Activated T-helper 1 cell treated with Interleukin-2 at 50 U/mL for 16 hours (primary cell): ENCODE results near the gene ATG7.
"Not testable (repeated sequence)": the region's sequence is repeated elsewhere in the genome, so short reads cannot be mapped to it uniquely, and the experiment has no call there.

Source experiments
- DNase-seq: peaks from one replicate; pipeline ENCODE4 v3.0.0-alpha.2; 2020; ENCODE audit warnings: low read depth

ATG7 gene

GRCh38 chr3:11568503-11569155 lies 296.4 kb downstream of the ATG7 start:
- DNase-seq: no peak

- no peak for DNase-seq
These were observed 297.1 kb downstream of the ATG7 start for GRCh38 chr3:11569156-11569741.

DNA sequence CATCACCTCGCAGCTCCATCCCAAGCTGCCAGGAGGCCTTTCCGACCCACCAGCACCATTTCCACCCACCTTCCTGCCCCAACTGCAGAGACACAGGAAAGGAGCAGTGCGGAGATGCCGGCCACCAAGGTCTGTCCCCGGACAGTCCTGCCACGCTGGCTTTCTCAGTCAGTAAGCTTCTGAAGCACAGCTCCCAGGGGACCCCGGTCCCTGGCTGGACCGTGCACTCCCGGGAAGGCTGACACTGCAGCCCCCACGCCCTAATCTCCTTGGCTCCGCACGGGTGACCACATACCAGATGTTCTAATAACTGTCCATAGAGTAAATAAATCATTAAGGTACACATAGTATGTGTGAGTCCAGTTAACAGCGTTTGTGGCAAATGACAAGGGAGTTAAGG lies 298.1 kb downstream of the ATG7 start:
- DNase-seq: no peak

DNA sequence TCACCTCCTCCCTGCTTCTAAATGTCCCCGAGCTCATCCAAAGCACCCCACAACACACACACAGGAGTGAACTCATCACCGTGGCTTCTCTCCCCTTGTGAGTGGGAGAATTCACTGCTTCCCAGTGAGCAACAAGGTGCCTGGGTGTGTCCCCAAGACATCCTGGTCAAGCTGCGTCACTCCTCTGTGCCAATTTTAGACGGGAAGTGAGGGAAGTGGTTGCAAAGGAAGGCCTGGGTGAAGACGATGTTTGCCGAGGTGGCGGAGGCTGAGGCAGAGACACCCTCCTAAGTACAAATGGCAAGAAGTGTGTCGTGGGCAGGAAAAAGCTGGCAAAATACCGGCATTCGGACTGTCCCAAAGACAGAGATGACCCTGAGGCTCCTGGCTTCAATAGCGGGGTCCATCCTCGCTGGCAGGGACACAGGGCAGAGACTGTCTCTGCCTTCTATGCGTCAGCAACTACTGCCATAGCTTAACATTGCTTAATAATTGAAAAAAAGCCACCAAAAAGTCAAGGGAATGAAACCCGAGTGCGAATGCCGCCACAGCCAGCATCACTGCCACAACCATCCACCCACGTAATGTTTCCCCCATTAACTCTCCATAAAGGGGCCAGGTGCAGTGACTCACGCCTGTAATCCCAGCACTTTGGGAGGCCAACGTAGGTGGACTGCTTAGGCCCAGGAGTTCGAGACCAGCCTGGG lies 298.7 kb downstream of the ATG7 start:
- no peak for DNase-seq

DNA sequence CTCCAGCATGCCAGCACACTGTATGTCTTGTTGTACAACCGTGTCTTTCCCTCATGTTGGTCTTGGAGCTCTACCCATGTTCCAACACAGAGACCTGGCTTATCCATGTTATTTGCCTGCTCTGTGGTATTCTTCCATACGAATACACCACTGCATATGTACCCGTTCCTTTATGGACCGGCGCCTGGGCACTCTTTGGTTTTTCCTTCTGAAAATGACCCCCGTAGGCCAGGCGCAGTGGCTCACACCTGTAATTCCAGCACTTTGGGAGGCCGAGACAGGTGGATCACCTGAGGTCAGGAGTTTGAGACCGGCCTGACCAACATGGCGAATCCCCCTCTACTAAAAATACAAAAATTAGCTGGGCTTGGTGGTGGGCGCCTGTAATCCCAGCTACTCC lies 300.5 kb downstream of the ATG7 start:
- not testable (repeated sequence) for DNase-seq

DNA sequence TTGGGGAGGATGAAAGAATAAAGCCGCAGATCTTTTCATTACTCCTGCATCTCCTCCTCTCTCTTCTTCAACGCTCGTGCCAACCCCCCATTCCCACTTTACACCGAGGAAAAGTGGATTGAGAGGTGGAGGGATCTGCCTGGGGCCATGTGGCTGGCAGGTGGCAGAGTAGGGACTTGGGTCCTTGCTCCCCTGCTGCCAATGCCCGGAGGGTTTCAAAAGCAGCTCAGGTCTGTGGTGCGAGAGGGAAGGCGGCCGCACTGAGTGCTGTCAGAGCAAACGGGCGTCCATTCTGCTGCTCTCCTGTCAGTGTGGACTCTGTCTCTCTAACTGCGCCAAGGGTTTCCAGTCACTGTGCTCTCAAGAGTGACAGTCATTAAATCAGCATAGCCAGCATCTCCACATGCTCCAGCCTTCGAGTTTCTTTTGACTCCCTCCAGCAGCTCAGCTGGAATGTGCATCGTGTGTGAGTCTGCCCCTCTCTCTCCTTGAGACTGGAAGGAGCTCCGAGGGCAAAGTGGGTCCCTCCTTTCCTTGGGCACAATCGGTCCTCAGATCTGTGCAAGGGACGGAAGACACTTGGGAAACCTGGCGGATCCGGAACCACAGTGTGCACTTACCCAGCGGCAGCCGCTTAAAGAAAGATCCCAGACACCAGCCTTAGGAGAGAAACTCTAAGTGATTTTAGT lies 302.9 kb downstream of the ATG7 start:
- DNase-seq: no peak

- DNase-seq: no peak
These were observed 303.5 kb downstream of the ATG7 start for GRCh38 chr3:11575677-11576076.

GRCh38 chr3:11576453-11576852 lies 304.3 kb downstream of the ATG7 start:
- no peak for DNase-seq

- DNase-seq: no peak
These were observed 306.0 kb downstream of the ATG7 start for GRCh38 chr3:11578169-11578568.

DNA sequence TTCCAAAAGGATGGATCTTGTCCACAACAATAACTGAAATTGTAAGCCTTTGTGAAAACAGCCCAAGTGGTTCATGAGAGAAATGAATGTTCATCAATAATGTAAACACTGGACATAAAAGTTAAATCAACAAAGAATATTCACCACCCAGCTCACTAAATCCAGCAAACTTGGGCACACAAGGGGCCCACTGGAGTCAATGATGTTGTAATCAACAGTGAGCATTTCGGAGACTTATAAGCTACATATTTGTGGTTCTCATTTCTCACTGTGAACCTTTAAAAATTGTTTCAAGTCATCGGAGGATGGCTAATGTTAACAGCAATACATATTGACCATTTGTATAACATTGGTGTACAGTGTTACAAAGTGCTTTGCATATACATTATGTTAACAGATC lies 308.4 kb downstream of the ATG7 start:
- no peak for DNase-seq

GRCh38 chr3:11581237-11582190 lies 309.3 kb downstream of the ATG7 start:
- DNase-seq: no peak

DNA sequence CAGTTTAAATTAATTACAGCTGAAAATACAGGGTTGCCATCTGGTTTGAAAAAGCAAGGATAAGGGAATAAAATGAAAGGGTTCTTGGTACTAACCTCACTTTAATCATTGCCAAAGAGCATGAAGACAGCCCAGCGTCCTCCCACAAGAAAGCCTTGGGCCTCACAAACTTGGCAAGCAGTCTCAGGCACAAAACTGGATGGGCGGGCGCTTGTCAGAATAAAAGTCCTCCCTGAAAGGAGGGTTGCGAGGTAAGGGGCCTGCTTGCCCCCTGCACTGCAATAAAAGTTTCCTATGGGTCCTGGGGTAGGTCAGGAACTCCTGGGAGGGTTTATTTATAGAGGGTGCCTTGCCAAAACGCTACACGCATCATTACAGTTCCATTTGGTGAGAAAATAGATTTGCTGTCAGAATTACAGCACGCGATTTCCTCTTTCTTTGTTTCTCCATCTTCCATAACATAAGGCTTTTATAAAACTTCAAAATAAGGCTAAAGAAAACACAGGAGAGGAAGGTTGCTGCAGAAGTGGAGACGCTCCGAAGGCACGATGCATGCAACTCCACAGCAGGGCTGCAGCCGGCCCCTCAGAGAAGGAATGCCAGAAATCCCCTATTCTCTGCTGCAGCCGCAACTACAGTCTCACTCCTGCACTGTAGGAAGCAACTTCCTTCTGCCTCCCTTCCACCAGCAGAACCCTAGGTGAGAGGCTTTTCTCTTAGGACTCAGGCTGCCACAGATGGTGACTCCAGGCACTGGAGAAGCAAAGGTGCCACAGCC lies 310.2 kb downstream of the ATG7 start:
- no peak for DNase-seq

GRCh38 chr3:11583235-11583634 lies 311.0 kb downstream of the ATG7 start:
- no peak for DNase-seq

GRCh38 chr3:11583638-11584046 lies 311.4 kb downstream of the ATG7 start:
- no peak for DNase-seq

- no peak for DNase-seq
These were observed 312.4 kb downstream of the ATG7 start for GRCh38 chr3:11584570-11584969.

DNA sequence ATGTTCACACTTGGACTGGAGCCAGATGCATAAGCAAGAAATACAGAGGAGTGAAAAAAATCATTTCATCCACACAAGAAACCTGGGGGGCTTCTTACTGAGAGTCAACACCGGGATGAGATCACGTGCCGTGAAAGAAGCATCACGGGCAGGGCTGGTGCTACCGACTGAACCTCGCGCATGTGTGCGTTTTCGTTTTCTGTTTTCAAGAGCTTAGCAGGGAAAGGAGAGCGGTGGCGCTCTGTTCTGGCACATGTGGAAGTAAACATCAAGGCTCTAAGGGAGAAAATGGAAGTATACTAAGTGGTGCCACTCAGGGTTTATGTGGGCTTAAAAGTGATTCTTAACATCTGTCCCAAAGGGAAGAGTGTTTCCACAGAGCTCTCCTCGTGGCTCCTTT lies 315.6 kb downstream of the ATG7 start:
- DNase-seq: no peak

- no peak for DNase-seq
These were observed 316.1 kb downstream of the ATG7 start for GRCh38 chr3:11588338-11588737.

DNA sequence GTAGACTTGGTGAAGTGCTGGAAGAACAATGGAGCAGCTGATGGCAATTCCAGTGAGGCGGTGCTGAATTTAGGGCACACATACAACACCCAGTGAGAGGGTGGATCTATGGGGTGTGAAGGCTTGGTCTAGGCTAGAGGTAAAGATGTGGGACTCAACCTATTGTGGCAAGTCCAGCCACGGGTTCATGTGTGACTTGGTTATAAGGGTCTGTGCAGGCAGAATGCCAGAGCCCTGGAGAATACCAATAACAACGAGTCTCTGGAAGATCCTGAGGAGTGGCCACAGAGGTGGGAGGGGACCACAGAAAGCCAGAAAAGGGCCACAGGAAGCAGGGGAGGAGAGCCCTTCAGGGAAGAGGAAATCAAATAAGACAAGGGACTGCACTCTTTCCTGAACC lies 316.6 kb downstream of the ATG7 start:
- DNase-seq: no peak

GRCh38 chr3:11589706-11590105 lies 317.5 kb downstream of the ATG7 start:
- DNase-seq: no peak

- no peak for DNase-seq
These were observed 318.8 kb downstream of the ATG7 start for GRCh38 chr3:11591002-11591355.
